Neural crest cell (in vitro differentiated cells): Measurements from ENCODE around the gene ELP4. TPM values are rescaled to one million over a fixed set of nuclear protein-coding genes. Genes with fewer than 3 reads are reported as not detected.

ENCODE experiments used
- DNase-seq: peaks from one replicate; pipeline ENCODE4 v3.0.0; 2021; ENCODE audit warnings: low read depth, mixed read lengths, low spot score
- H3K27ac Mint-ChIP-seq: one replicate; pipeline ENCODE4 v1.8.0; 2021; ENCODE audit warnings: mild to moderate bottlenecking, mixed read lengths; ENCODE audit not compliant: unreplicated experiment
- H3K27me3 Mint-ChIP-seq: 2 replicates; pipeline ENCODE4 v1.8.0; 2021; ENCODE audit warnings: low read depth, mild to moderate bottlenecking, mixed read lengths
- H3K36me3 Mint-ChIP-seq: 2 replicates; pipeline ENCODE4 v1.8.0; 2021; ENCODE audit warnings: low read depth, mild to moderate bottlenecking, mixed read lengths
- H3K4me1 Mint-ChIP-seq: 2 replicates; pipeline ENCODE4 v1.8.0; 2021; ENCODE audit warnings: mixed read lengths
- H3K4me3 Mint-ChIP-seq: one replicate; pipeline ENCODE4 v1.8.0; 2021; ENCODE audit warnings: mild to moderate bottlenecking, mixed read lengths
- H3K9me3 Mint-ChIP-seq: 2 replicates; pipeline ENCODE4 v1.8.0; 2021; ENCODE audit warnings: mixed read lengths
- CTCF ChIP-seq: fragments of 200-600 bp; sonication (generic); conservative IDR thresholded peaks from 2 replicates; pipeline ENCODE4 v1.5.0; 2021; ENCODE audit warnings: antibody characterized with exemption, mild to moderate bottlenecking
- total RNA-seq: library from RNA; stranded (reverse); gene quantifications from 2 replicates; pipeline ENCODE4 v1.2.1, GENCODE V29; 2021

Gene ELP4
- total RNA-seq, 1 donor from 2014 or later, result 19.9 TPM

- Mint-ChIP-seq H3K27me3 (no peaks in the 10 kb centered on the region), H3K4me1 (peaks cover 7% of the 10 kb centered on the region), H3K27ac (no peak overlapping the region), H3K4me3 (no peak overlapping the region), H3K36me3 (no peaks in the 10 kb centered on the region), H3K9me3 (no peaks in the 10 kb centered on the region)
- no peak for TF ChIP-seq CTCF
- DNase-seq, result no peak
Measured at GRCh38 chr11:31652528-31652927, 143.0 kb downstream of the ELP4 start.

DNA sequence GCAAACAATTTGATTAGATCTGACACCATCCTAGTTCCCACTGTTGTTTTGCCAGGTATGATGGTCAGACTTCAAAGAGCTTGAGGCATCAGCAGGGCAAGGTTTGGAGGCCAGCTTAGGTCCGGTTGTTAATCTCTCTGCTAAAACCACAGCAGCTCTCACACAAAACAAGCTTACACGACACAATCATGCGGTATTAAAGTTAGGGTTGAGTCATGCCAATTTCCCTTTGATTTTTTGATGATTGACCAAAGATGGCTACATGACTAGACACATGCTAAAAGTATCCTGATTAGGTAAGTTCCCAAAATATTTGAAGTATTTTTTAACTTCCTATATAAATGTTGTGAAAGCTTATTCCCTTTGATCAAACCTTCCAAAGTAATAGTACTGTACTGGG lies 145.9 kb downstream of the ELP4 start:
- Mint-ChIP-seq H3K36me3 (no peaks in the 10 kb centered on the region), H3K4me1 (peaks cover 6% of the 10 kb centered on the region), H3K27me3 (no peaks in the 10 kb centered on the region), H3K27ac (no peak overlapping the region), H3K4me3 (no peak overlapping the region), H3K9me3 (no peaks in the 10 kb centered on the region)
- no peak for DNase-seq
- TF ChIP-seq CTCF, result no peak

DNA sequence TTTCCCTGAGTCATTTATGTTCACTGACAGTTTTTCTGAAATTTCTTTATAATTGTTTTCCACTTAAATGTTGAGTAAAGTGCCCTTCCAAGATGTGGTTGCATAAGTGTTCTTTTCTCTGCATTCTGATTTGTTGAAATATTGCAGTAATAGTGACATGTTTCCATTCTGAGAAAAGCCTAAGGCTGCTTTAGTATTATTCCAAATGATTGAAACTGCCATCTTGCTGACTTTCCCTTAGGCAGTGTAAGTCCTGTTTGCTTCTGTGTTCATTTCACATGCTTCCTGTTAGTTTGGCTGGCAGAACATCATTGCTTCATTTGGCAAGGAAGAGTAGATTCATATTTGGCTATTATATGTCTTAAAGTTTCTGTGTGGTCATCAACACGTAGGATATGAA lies 146.5 kb downstream of the ELP4 start:
- Mint-ChIP-seq H3K36me3 (no peaks in the 10 kb centered on the region), H3K27me3 (no peaks in the 10 kb centered on the region), H3K4me1 (peaks cover 2% of the 10 kb centered on the region), H3K9me3 (no peaks in the 10 kb centered on the region), H3K27ac (no peak overlapping the region), H3K4me3 (no peak overlapping the region)
- no peak for DNase-seq
- no peak for TF ChIP-seq CTCF

GRCh38 chr11:31657091-31657490 lies 147.5 kb downstream of the ELP4 start:
- H3K4me3 Mint-ChIP-seq, result no peak overlapping the region

DNA sequence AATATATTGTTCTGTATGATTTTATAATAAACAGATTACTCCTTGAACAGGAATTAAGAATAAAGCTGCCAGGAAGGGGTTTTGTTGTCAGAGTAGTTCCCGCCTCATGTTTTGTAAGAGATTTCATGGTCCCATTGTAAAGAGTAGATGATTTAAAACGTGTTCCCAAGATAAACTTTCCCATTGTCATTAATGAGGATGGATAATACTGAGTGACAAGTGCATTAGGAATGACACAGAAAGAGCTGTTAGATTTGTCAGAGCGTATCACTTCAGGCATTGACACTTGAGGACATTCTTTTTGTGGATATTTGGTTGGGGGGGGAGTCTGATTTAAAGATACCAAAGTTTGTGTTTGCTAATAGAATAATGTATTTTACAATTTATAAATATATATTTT lies 154.6 kb downstream of the ELP4 start:
- DNase-seq, result no peak
- Mint-ChIP-seq H3K9me3 (no peaks in the 10 kb centered on the region), H3K27ac (no peak overlapping the region), H3K36me3 (no peaks in the 10 kb centered on the region), H3K4me1 (peaks cover 15% of the 10 kb centered on the region), H3K27me3 (no peaks in the 10 kb centered on the region), H3K4me3 (peak overlapping the region; percentile 1)
- TF ChIP-seq CTCF, result no peak

More at GRCh38 chr11:31657091-31657490, 147.5 kb downstream of the ELP4 start:
- H3K9me3 Mint-ChIP-seq, result no peaks in the 10 kb centered on the region
- no peaks in the 10 kb centered on the region for H3K27me3 Mint-ChIP-seq
- H3K4me1 Mint-ChIP-seq, result no peaks in the 10 kb centered on the region
- DNase-seq, result no peak
- no peak overlapping the region for H3K27ac Mint-ChIP-seq
- TF ChIP-seq CTCF, result no peak
- no peaks in the 10 kb centered on the region for H3K36me3 Mint-ChIP-seq

DNA sequence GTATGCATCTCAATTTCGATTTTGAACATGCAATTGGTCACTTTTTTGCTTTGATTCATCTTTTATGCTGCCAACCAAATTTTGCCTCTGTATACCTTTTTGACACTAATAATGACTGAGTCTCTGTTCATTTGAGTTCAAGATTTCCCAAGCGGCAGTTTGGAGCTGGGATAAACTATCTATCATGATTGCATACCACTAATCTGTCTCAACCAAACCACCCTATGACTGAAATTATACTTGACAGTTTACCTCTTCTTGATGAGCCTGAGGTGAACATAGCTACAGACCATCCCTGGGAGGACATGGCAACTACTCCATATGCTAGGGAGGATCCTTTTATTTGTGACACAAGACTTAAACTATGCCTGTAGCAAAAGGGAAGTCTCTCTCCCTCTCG lies 155.4 kb downstream of the ELP4 start:
- no peak overlapping the region for H3K27ac Mint-ChIP-seq
- TF ChIP-seq CTCF, result no peak
- peaks cover 15% of the 10 kb centered on the region for H3K4me1 Mint-ChIP-seq
- no peaks in the 10 kb centered on the region for H3K9me3 Mint-ChIP-seq
- H3K36me3 Mint-ChIP-seq, result no peaks in the 10 kb centered on the region
- H3K4me3 Mint-ChIP-seq, result no peak overlapping the region
- no peak for DNase-seq
- H3K27me3 Mint-ChIP-seq, result no peaks in the 10 kb centered on the region
